Astrocyte of the spinal cord (primary cell): ENCODE data around the gene GABBR2.
A peak's percentile ranks its signal among the peaks of the same experiment; 100 is the strongest.
"Not testable (repeated sequence)": the region's sequence is repeated elsewhere in the genome, so short reads cannot be mapped to it uniquely, and the experiment has no call there.

Source experiments
- DNase-seq: peaks from one replicate; pipeline ENCODE4 v3.0.0; 2011; ENCODE audit warnings: low read depth, low spot score
- H3K4me3 ChIP-seq: 2 replicates; pipeline ENCODE4 v1.5.1; 2011; ENCODE audit warnings: low read depth, mild to moderate bottlenecking, low read length, moderate library complexity
- in situ Hi-C: cut with HindIII; loops from 2 replicates; pipeline ENCODE4 v1.10.0; 2017; ENCODE audit warnings: low sequenced_read_pairs
- TF ChIP-seq, protein P1 (sequence below): IDR thresholded peaks from 2 replicates; pipeline ENCODE4 v1.5.1; 2012; ENCODE audit warnings: low read depth, mild to moderate bottlenecking, low read length, inconsistent platforms

GABBR2 gene

DNA sequence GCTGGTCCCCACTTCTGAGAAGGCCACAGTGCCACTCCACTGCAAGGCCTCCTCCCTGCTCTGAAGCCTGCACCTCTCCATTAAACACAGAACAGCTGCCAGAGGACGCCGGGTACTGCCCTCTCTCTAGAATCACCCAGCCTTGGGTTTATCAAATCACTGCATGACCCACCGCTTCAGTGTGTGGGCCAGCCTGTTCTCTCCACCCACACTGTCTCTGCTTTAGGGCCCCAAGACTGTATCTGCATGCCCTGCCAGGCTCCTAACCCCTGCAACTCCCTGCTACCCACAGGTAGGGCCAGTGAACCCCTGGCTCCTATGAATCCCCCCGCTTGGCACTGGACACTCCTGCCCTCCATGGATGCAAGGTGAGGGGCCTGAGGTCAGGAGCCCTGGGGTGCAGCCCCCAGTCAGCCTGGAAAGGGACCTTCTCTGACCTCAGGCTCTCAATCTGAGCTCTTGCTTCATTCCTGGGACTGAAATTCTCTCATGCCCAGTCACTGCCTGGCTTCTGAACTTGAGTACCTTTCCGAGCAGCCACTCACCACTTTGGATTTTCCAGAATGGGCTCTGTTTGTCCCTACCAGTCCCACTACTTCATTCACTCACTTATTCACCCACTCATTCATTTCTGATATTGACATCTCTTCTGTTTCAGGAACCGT is 206.3 kb downstream of the GABBR2 start:
- DNase-seq, result no peak
- no peak overlapping the region for H3K4me3 ChIP-seq
- TF ChIP-seq, protein P1, sequence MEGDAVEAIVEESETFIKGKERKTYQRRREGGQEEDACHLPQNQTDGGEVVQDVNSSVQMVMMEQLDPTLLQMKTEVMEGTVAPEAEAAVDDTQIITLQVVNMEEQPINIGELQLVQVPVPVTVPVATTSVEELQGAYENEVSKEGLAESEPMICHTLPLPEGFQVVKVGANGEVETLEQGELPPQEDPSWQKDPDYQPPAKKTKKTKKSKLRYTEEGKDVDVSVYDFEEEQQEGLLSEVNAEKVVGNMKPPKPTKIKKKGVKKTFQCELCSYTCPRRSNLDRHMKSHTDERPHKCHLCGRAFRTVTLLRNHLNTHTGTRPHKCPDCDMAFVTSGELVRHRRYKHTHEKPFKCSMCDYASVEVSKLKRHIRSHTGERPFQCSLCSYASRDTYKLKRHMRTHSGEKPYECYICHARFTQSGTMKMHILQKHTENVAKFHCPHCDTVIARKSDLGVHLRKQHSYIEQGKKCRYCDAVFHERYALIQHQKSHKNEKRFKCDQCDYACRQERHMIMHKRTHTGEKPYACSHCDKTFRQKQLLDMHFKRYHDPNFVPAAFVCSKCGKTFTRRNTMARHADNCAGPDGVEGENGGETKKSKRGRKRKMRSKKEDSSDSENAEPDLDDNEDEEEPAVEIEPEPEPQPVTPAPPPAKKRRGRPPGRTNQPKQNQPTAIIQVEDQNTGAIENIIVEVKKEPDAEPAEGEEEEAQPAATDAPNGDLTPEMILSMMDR, result no peak
- in situ Hi-C loops, result no loop called here

DNA sequence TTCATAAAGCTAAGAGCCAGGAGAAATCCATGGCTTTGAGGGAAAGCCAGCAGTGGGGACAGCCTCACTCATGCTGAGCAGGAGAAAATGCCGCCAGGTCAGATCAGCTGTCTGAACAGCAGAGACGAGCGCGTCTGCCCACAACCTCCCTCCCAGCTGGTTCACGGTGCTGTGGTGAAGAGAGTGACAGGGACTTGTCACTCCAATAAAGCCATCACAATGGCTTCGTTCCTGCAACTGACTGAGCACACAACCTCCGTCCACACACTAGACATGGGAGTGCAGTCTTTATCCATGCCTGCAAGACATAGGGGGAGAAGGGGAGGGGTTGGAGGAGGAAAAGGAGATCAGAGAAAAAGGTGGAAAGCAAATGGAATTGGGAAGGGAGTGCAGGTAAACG is 206.9 kb downstream of the GABBR2 start:
- DNase-seq, result no peak
- TF ChIP-seq, protein P1, result no peak
- H3K4me3 ChIP-seq, result no peak overlapping the region
- in situ Hi-C loops, result no loop called here

DNA sequence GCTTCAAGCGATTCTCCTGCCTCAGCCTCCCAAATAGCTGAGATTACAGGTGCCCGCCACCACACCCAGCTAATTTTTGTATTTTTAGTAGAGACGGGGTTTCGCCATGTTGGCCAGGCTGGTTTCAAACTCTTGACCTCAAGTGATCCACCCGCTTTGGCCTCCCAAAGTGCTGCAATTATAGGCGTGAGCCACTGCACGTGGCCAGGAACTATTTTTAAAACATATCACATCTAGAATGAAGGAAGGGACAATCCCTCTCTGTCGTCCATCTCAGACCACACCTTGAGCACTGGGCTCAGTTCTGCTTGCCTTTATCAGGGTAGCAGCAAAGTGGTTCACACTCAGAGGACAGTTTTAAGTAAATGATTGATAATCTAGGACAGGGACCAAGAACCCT is 207.5 kb downstream of the GABBR2 start:
- H3K4me3 ChIP-seq, in situ Hi-C loops, DNase-seq: not testable (repeated sequence)

DNA sequence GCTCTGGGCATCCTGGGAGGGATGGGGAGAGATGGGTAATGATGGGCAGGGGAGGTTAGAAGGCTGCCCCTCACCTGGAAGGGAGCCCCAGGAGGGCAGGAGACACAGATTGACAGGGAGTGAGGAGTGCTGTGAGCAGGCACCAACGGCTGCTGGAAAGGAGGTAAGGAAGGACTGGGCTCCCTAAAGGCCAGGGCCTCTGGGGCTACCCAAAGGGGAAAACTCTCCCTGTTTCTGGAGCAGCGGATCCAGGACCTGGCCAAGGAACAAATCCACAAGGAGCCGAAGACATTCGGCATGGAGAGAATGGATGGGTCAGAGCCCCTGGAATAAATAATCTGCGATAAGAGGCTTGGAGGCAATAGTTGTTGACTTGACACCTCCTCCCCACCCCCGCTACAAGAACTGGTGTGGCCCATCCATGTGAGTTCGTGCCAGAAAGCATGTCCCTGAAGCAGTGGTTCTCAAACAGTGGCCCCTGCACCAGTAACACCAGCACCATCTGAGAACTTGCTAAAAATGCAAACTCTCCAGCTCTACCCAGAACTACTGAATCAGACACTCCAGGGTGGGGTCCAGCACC is 208.3 kb downstream of the GABBR2 start:
- DNase-seq, result no peak
- no peak overlapping the region for H3K4me3 ChIP-seq
- in situ Hi-C loops, result no loop called here
- TF ChIP-seq, protein P1, result no peak

DNA sequence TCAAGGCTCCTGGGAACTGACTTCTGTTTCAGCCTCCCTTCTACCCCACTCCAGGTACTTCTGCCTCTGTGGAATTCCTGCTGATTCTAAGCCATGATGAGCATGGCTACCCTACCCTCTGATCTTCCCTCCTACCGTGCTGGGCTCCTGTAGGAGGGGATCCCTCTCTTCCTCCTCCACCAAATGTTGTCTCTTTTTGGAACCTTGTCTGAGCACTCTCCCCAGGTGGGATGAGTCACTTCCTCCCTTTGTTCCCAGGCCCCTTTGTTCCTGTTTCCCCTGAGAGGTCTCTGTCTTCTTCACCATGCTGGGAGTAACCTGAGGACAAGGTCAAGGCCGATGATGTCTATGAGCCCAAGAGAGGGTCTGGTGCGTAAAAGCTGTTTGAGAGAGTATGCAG is 213.2 kb downstream of the GABBR2 start:
- TF ChIP-seq, protein P1, result no peak

DNA sequence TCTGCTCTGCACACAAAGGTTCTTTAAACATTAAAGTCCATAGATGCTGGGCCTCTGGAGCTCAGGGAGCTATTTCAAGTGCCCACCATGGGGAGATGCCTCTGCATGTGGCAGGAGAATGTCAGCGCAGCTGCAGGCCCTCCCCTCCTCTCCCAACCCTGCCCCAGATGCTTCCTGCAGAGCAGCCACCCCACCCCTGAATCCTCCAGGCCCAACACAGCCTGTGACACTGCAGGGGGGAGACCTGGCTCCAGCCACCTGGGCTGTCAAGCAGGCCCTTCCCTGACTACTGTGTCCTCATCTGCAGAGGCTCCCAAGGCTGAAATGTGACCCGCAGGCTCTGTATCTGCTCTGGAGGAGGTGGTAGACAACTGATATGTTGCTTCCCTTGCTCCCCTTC is 213.9 kb downstream of the GABBR2 start:
- H3K4me3 ChIP-seq, result no peak overlapping the region
- in situ Hi-C loops, result no loop called here
- TF ChIP-seq, protein P1, result no peak
- DNase-seq, result no peak

More for the DNA sequence above, 213.2 kb downstream of the GABBR2 start:
- in situ Hi-C loops, result no loop called here
- no peak overlapping the region for H3K4me3 ChIP-seq
- DNase-seq, result no peak

DNA sequence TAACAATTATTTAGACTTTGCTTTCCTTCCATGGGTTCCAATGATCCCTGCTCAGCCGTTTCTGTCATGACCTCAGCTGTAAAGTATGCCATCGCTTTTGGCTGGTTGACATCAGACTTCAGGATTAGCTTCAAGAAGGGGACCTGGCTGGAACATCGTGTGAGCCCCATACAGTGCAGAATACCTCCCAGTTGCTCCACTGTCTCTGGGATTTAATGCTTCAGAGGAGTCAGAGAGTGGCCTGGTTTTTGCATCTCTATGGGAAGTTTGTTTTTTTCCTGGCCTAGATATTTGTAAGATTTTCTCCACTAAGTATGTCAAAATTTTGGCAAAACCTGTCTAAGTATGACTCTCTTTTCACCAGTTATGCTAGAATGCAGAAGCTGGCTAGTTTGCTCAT is 216.9 kb downstream of the GABBR2 start:
- in situ Hi-C loops, result no loop called here
- H3K4me3 ChIP-seq, result no peak overlapping the region
- DNase-seq, result peak; percentile 56
- TF ChIP-seq, protein P1, result no peak
